Nucleus accumbens (tissue), 56 donors: Measurements from ENCODE around the gene ZSCAN20.

ENCODE experiments used
- DNase-seq, 56 donors: peaks; one replicate each; lab custom pipeline; 2025; lab: John Stamatoyannopoulos, UW

Gene ZSCAN20

DNA sequence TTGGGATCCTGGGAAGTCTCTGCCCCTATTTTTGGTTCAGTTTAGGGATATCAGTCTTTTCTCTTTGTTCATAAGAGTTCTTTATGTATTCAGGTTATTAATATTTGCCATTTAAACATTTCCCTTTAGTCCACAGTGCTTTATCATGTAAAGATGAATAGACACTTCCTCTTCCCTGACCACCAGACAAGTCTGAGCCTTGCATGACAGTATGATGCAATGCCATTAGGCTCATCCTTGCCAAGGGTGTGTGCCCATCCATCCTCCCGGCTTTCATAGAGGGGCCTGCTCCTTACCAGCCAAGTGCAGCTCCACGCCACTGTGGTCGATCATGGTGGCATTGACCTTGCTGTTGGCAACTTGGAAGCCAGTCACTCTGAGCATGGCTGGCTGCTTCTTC is 52.1 kb downstream of the ZSCAN20 start:
- DNase-seq = no peak

DNA sequence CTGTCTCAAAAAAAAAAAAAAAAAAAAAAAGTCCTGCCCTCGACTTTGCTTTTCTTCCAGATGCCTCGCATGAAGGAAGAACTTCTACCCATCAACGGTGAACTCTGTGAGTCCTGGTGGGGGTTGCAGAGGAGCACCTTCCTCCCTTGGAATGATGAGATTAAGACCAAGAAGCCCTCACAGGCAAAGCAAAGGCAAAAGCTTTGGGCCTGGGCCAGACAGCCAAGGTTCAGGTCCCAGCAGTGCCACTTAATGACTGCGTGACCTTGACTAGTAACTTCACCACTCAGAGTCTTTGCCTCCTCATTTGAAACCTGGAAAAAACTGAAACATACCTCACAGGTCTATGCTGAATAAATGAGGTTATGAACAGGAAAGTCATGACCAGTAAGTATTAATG is 55.5 kb downstream of the ZSCAN20 start:
- DNase-seq = no peak

DNA sequence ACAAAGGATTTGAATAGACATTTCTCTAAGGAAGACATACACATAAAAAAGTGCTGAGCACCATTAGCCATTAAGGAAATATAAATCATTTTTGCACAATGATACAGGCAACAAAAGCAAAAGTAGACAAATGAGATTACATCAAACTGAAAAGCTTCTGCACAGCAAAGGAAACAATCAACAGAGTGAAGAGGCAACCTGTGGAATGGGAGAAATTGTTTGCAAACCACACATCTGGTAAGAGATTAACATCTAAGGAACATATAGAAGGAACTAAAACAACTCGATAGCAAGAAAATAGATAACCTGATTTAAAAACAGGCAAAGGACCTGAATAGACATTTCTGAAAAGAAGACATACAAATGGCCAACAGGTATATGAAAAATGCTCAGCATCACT is 57.5 kb downstream of the ZSCAN20 start:
- DNase-seq = no peak

DNA sequence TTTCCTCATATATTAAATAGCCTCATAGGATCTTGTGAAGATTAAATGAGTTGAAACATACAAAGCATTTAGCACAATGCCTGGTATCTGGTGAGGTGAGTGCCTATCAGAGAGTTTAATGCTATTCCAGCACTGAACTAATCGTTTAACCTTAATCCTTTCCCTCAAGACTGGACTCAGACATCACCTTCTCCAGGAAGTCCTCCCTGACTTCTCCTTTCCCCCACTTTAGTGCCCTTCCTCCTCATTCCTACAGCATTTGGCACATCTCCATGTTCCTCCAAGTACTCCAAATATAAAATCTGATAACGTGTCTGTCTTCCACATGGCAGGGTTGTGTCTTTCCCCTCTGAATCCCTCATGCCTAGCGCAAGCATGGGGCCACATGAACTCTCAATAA is 59.8 kb downstream of the ZSCAN20 start:
- no peak for DNase-seq

DNA sequence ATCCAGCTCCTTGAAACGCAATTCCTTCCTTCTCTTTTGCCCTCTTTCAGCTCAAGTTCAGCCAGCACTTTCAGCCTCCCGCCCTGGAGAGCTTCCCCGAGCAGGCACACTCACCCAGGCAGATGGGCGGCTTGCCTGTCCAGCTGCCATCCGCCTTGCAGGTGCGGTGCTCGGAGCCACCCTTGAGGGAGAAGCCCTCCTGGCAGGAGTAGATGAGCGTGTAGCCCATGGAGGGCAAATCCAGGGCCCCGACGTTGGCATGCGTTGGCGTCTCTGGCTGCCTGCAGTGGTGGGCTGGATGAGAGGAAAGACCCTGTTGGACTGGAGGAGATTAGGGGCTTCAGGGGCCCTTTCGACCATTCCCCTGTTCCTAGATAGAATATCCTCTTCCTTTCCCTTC is 60.5 kb downstream of the ZSCAN20 start:
- no peak for DNase-seq

DNA sequence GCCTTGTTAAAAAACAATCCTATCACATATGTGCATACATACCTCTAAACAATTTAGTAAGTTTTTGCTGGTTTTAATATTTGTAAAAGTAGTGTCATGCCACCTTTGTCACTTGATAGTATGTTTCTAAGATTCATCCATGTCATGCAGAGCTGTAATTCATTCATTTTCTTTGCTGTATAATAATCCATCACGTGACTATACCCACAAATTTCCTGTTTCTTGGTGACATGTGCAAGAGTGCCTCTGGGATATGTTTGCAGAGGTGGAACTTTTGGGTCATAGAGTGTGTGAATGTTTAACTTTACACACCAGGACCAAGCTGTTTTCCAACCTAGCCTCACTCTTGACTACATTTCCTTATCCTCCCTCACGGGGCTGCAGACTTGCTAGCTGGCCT is 62.9 kb downstream of the ZSCAN20 start:
- DNase-seq = no peak

DNA sequence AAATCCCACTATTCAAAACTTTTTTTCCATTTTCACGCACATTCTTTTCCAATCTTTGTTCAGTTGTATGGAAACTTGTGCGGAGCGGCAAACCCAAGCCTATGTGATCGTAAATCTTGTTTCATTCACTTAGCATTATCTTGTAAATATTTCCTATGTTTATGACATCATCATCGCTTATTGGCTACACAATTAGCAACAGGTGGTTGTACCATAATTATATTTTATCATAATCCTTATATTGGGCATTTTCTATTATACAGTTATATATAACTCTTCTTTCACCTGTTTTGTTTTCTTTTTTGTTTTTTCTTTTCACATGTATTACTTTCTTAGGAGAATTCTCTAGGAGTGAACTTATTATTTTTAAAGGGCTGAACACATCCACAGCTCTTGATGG is 65.4 kb downstream of the ZSCAN20 start:
- DNase-seq = no peak

DNA sequence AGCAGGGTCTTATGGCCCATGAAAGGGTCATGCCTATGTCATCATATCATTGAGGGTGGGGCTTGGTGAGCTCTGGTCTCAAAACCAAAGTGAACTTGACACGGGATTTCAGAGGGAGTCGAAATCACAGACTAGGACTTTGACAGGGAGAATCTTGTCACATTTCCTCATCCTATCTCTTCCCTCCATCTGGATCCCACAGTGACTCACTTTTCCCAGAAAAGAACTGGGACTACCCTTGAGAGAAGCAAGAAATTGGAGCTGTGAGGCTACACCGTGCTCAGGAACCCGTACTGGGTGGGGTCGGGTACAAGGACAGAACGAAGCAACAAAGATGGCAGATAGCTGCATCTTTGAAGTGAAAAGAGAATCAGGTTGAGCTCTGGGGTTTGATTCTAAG is 69.5 kb downstream of the ZSCAN20 start:
- no peak for DNase-seq
